Fibroblast of lung (primary cell): ENCODE results near the gene AP4E1. TPM values are rescaled to one million over a fixed set of nuclear protein-coding genes. Genes with fewer than 3 reads are reported as not detected.

Source experiments
- DNase-seq, 2 donors: peaks; one replicate each; pipeline versions ENCODE4 v3.0.0 to v3.0.0-alpha.2; 2010; ENCODE audit warnings: low read depth in 2 of 2
- H2AFZ ChIP-seq: 2 replicates; pipeline ENCODE4 v1.5.1; 2012; ENCODE audit warnings: low read length, control low read depth, inconsistent platforms
- H3K27ac ChIP-seq: 2 replicates; pipeline ENCODE4 v1.5.1; 2011; ENCODE audit warnings: low read length, control low read depth; ENCODE audit not compliant: insufficient read depth
- H3K27me3 ChIP-seq: 2 replicates; pipeline ENCODE4 v1.5.1; 2011; ENCODE audit warnings: mild to moderate bottlenecking, low read length; ENCODE audit not compliant: control insufficient read depth, insufficient read depth
- H3K36me3 ChIP-seq: 2 replicates; pipeline ENCODE4 v1.5.1; 2011; ENCODE audit warnings: low read length; ENCODE audit not compliant: control insufficient read depth, insufficient read depth
- H3K4me1 ChIP-seq: 2 replicates; pipeline ENCODE4 v1.5.1; 2011; ENCODE audit warnings: low read length; ENCODE audit not compliant: control insufficient read depth, insufficient read depth; ENCODE audit errors: extremely low read depth
- H3K4me2 ChIP-seq: 2 replicates; pipeline ENCODE4 v1.5.1; 2011; ENCODE audit warnings: low read length, control low read depth; ENCODE audit not compliant: insufficient read depth; ENCODE audit errors: extremely low read depth
- H3K4me3 ChIP-seq, 4 experiments: fragments of 200-600 bp in 1 of 4; sonication (generic) in 1 of 4; replicated peaks in 1 of 4; 2 replicates each; pipeline ENCODE4 v1.5.1; 2011 to 2016; ENCODE audit warnings: low read length in 4 of 4, low read depth in 3 of 4, mild to moderate bottlenecking in 3 of 4, control low read depth in 2 of 4, inconsistent platforms in 1 of 4, mixed read lengths in 1 of 4; ENCODE audit not compliant: insufficient read depth in 1 of 4; ENCODE audit errors: control extremely low read depth in 1 of 4
- H3K79me2 ChIP-seq: 2 replicates; pipeline ENCODE4 v1.5.1; 2012; ENCODE audit warnings: mild to moderate bottlenecking, low read length, inconsistent platforms; ENCODE audit not compliant: control insufficient read depth, insufficient read depth
- H3K9ac ChIP-seq: 2 replicates; pipeline ENCODE4 v1.5.1; 2011; ENCODE audit warnings: mild to moderate bottlenecking, low read length, control low read depth; ENCODE audit not compliant: insufficient read depth
- H3K9me3 ChIP-seq: 2 replicates; pipeline ENCODE4 v1.5.1; 2012; ENCODE audit warnings: low read depth, low read length; ENCODE audit not compliant: control insufficient read depth, insufficient read depth
- H4K20me1 ChIP-seq: 2 replicates; pipeline ENCODE4 v1.5.1; 2011; ENCODE audit warnings: low read length; ENCODE audit not compliant: control insufficient read depth, insufficient read depth; ENCODE audit errors: extremely low read depth
- CTCF ChIP-seq, 2 donors: IDR thresholded peaks in 1 of 2; conservative IDR thresholded peaks in 1 of 2; 1 replicate in 1 of 2; 2 replicates in 1 of 2; pipeline ENCODE4 v1.5.1; 2011 to 2012; ENCODE audit warnings: low read length in 2 of 2, control low read depth in 1 of 2, inconsistent platforms in 1 of 2, low read depth in 1 of 2, mild to moderate bottlenecking in 1 of 2
- EZH2 ChIP-seq: IDR thresholded peaks from 2 replicates; pipeline ENCODE4 v1.5.1; 2012; ENCODE audit warnings: low read length, control low read depth, mild to moderate bottlenecking; ENCODE audit errors: missing control alignments
- polyA plus RNA-seq, 2 donors: library from polyadenylated mRNA; depleted of rRNA in 1 of 2; stranded (reverse) in 1 of 2; unstranded in 1 of 2; fragments of >200 nt; gene quantifications; 2 replicates each; pipeline ENCODE4 v1.2.1, GENCODE V29; 2011 to 2012; ENCODE audit warnings: missing spikeins in 1 of 2
- total RNA-seq: library from RNA; depleted of rRNA; stranded (reverse); fragments of >200 nt; gene quantifications from 2 replicates; pipeline ENCODE4 v1.2.1, GENCODE V29; 2014

AP4E1 gene
- total and polyA plus RNA-seq, 2 donors (not counting 1 experiment from before 2014, with no cell fraction given) = 7.3 to 19.7 TPM

- Histone ChIP-seq H2AFZ (no peak overlapping the region), H3K4me3 (no peak overlapping the region), H3K79me2 (no peaks in the 10 kb centered on the region), H4K20me1 (no peaks in the 10 kb centered on the region), H3K27me3 (no peaks in the 10 kb centered on the region), H3K27ac (no peak overlapping the region), H3K9ac (no peak overlapping the region), H3K9me3 (no peaks in the 10 kb centered on the region), H3K4me2 (no peak overlapping the region), H3K4me1 (no peaks in the 10 kb centered on the region), H3K36me3 (no peaks in the 10 kb centered on the region)
- DNase-seq = peak in 1 of 2 donors; percentile 10
- TF ChIP-seq CTCF (conservative IDR thresholded peaks at IDR 0.05 in 1 of 2, IDR thresholded peaks at IDR 0.05 in 1 of 2; ENCODE audit: low read depth in 1 of 2, low read length in 2 of 2) = no peak
- no peak for TF ChIP-seq EZH2
Measured at GRCh38 chr15:51022206-51022605, 113.7 kb downstream of the AP4E1 start.

GRCh38 chr15:51023499-51023898, 115.0 kb downstream of the AP4E1 start:
- H3K9me3 ChIP-seq = no peaks in the 10 kb centered on the region
- no peak overlapping the region for H3K27ac ChIP-seq
- no peak overlapping the region for H2AFZ ChIP-seq
- H4K20me1 ChIP-seq = no peaks in the 10 kb centered on the region
- H3K79me2 ChIP-seq = no peaks in the 10 kb centered on the region
- no peaks in the 10 kb centered on the region for H3K36me3 ChIP-seq
- no peak overlapping the region for H3K4me3 ChIP-seq
- H3K4me1 ChIP-seq = no peaks in the 10 kb centered on the region
- no peak overlapping the region for H3K9ac ChIP-seq
- TF ChIP-seq EZH2 (no peak), CTCF (conservative IDR thresholded peaks at IDR 0.05 in 1 of 2, IDR thresholded peaks at IDR 0.05 in 1 of 2; ENCODE audit: low read depth in 1 of 2, low read length in 2 of 2) (no peak)
- DNase-seq = no peak
- no peak overlapping the region for H3K4me2 ChIP-seq
- H3K27me3 ChIP-seq = no peaks in the 10 kb centered on the region

GRCh38 chr15:51024735-51025453, 116.4 kb downstream of the AP4E1 start:
- Histone ChIP-seq H3K9ac (no peak overlapping the region), H3K4me2 (no peak overlapping the region)

More at GRCh38 chr15:51024735-51025453, 116.4 kb downstream of the AP4E1 start:
- Histone ChIP-seq H2AFZ (no peak overlapping the region), H3K4me3 (no peak overlapping the region), H3K36me3 (no peaks in the 10 kb centered on the region), H3K27ac (no peak overlapping the region), H4K20me1 (no peaks in the 10 kb centered on the region), H3K4me1 (no peaks in the 10 kb centered on the region), H3K79me2 (no peaks in the 10 kb centered on the region), H3K9me3 (no peaks in the 10 kb centered on the region), H3K27me3 (no peaks in the 10 kb centered on the region)
- peak; percentile 22 to 77 for DNase-seq
- TF ChIP-seq EZH2 (no peak), CTCF (conservative IDR thresholded peaks at IDR 0.05 in 1 of 2, IDR thresholded peaks at IDR 0.05 in 1 of 2; ENCODE audit: low read depth in 1 of 2, low read length in 2 of 2) (no peak)
